SK-N-SH (cell line): ENCODE data around the gene ERC2. TPM values are rescaled to one million over a fixed set of nuclear protein-coding genes. Genes with fewer than 3 reads are reported as not detected.
"Not testable (repeated sequence)": the region's sequence is repeated elsewhere in the genome, so short reads cannot be mapped to it uniquely, and the experiment has no call there.

Experiments
- CTCF ChIA-PET: fragments of 300-600, 350-600 bp; formaldehyde crosslinking; extraction: SDS; loops from one replicate; lab custom pipeline; 2021; lab: Yijun Ruan, JAX
- POLR2A ChIA-PET: fragments of 350-600 bp; sonication (Branson Sonifier 250); formaldehyde crosslinking; extraction: SDS; loops from one replicate; lab custom pipeline; 2020; ENCODE audit warnings: antibody characterized with exemption, inconsistent platforms; lab: Yijun Ruan, JAX
- DNase-seq: peaks from one replicate; pipeline ENCODE4 v3.0.0; 2012
- H2AFZ ChIP-seq: fragments of 200-600 bp; sonication (generic); 2 replicates; pipeline ENCODE4 v1.8.1; 2016; ENCODE audit warnings: antibody characterized with exemption, mild to moderate bottlenecking, low read depth
- H3F3A ChIP-seq: fragments of 200-600 bp; sonication (generic); replicated peaks from 2 replicates; pipeline ENCODE3; 2016; ENCODE audit warnings: antibody characterized with exemption, mild to moderate bottlenecking; ENCODE audit not compliant: insufficient read depth
- H3K27ac ChIP-seq, 2 experiments: fragments of 200-500 bp in 1 of 2; fragments of 200-600 bp in 1 of 2; sonication (Bioruptor generic) in 1 of 2; sonication (generic), shearing (Covaris generic) in 1 of 2; 2 replicates each; pipeline versions ENCODE4 v1.5.1 to v1.6.1; 2014 to 2016; ENCODE audit warnings: low read depth in 2 of 2, inconsistent platforms in 1 of 2, low read length in 1 of 2, mild to moderate bottlenecking in 1 of 2, mixed read lengths in 1 of 2
- H3K27me3 ChIP-seq: fragments of 200-600 bp; sonication (generic), shearing (Covaris generic); 2 replicates; pipeline ENCODE4 v1.6.1; 2016; ENCODE audit warnings: mixed run types; ENCODE audit not compliant: insufficient read depth
- H3K36me3 ChIP-seq, 2 experiments: fragments of 200-500 bp in 1 of 2; fragments of 200-600 bp in 1 of 2; sonication (Bioruptor generic) in 1 of 2; sonication (generic) in 1 of 2; replicated peaks in 1 of 2; 2 replicates each; pipeline versions ENCODE3 to v1.5.1; 2014 to 2016; ENCODE audit warnings: low read length in 1 of 2, mild to moderate bottlenecking in 1 of 2; ENCODE audit not compliant: insufficient read depth in 2 of 2, control insufficient read depth in 1 of 2
- H3K4me1 ChIP-seq, 2 experiments: fragments of 200-500 bp in 1 of 2; fragments of 200-600 bp in 1 of 2; sonication (Bioruptor generic) in 1 of 2; sonication (generic), shearing (Covaris generic) in 1 of 2; 2 replicates each; pipeline versions ENCODE4 v1.5.1 to v1.6.1; 2014 to 2016; ENCODE audit warnings: low read depth in 1 of 2, low read length in 1 of 2, mixed run types in 1 of 2; ENCODE audit not compliant: insufficient read depth in 2 of 2, control insufficient read depth in 1 of 2
- H3K4me2 ChIP-seq: fragments of 200-600 bp; sonication (generic), shearing (Covaris generic); 2 replicates; pipeline ENCODE4 v1.6.1; 2017; ENCODE audit warnings: mixed run types
- H3K4me3 ChIP-seq, 2 experiments: fragments of 200-500 bp in 1 of 2; fragments of 200-600 bp in 1 of 2; sonication (Bioruptor generic) in 1 of 2; sonication (generic), shearing (Covaris generic) in 1 of 2; 2 replicates each; pipeline versions ENCODE4 v1.5.1 to v1.8.1; 2014 to 2016; ENCODE audit warnings: low read depth in 2 of 2, inconsistent platforms in 1 of 2, low read length in 1 of 2, mild to moderate bottlenecking in 1 of 2, mixed read lengths in 1 of 2, moderate library complexity in 1 of 2
- H3K79me2 ChIP-seq: fragments of 200-600 bp; sonication (generic); 2 replicates; pipeline ENCODE4 v1.8.1; 2017; ENCODE audit warnings: mild to moderate bottlenecking; ENCODE audit not compliant: insufficient read depth
- H3K9ac ChIP-seq: fragments of 200-600 bp; sonication (generic); 2 replicates; pipeline ENCODE4 v1.6.1; 2017; ENCODE audit warnings: mixed run types
- H3K9me2 ChIP-seq: fragments of 200-600 bp; sonication (generic); 2 replicates; pipeline ENCODE4 v1.6.1; 2017; ENCODE audit warnings: mixed run types
- H3K9me3 ChIP-seq: fragments of 200-600 bp; sonication (generic); 2 replicates; pipeline ENCODE4 v1.6.1; 2017; ENCODE audit warnings: mixed run types, mild to moderate bottlenecking, moderate library complexity
- H4K20me1 ChIP-seq: fragments of 200-600 bp; sonication (generic); 2 replicates; pipeline ENCODE4 v1.6.1; 2017; ENCODE audit warnings: mild to moderate bottlenecking, mixed run types; ENCODE audit not compliant: insufficient read depth
- ELF1 ChIP-seq: IDR thresholded peaks from 2 replicates; pipeline ENCODE4 v1.4.0; 2012
- EP300 ChIP-seq, 2 experiments: IDR thresholded peaks; 2 replicates each; pipeline versions ENCODE4 v1.4.0 to v1.6.1; 2012; ENCODE audit warnings: borderline replicate concordance in 1 of 2, low read depth in 1 of 2, low read length in 1 of 2
- FOXM1 ChIP-seq: IDR thresholded peaks from 2 replicates; pipeline ENCODE4 v1.4.0; 2012; ENCODE audit warnings: low read depth, mild to moderate bottlenecking
- GABPA ChIP-seq: IDR thresholded peaks from 2 replicates; pipeline ENCODE4 v1.4.0; 2012; ENCODE audit warnings: low read depth, mild to moderate bottlenecking
- JUND ChIP-seq: IDR thresholded peaks from 2 replicates; pipeline ENCODE4 v1.4.0; 2012
- POLR2AphosphoS5 ChIP-seq: IDR thresholded peaks from 2 replicates; pipeline ENCODE4 v1.6.1; 2012; ENCODE audit warnings: low read depth, low read length
- RAD21 ChIP-seq: IDR thresholded peaks from 2 replicates; pipeline ENCODE4 v1.6.1; 2012; ENCODE audit warnings: mild to moderate bottlenecking, low read length
- RCOR1 ChIP-seq: fragments of 150-350 bp; IDR thresholded peaks from 2 replicates; pipeline ENCODE4 v1.6.1; 2017; ENCODE audit warnings: antibody characterized with exemption, low read length
- RFX5 ChIP-seq: IDR thresholded peaks from 2 replicates; pipeline ENCODE4 v1.6.1; 2012; ENCODE audit warnings: mild to moderate bottlenecking, improper control_type of control experiment, low read length
- RXRA ChIP-seq: IDR thresholded peaks from 2 replicates; pipeline ENCODE4 v1.4.0; 2012; ENCODE audit warnings: low read depth, mild to moderate bottlenecking, borderline replicate concordance
- SIN3A ChIP-seq: IDR thresholded peaks from 2 replicates; pipeline ENCODE4 v1.6.1; 2012; ENCODE audit warnings: low read depth, mild to moderate bottlenecking, low read length, moderate library complexity, borderline replicate concordance
- SMC3 ChIP-seq: IDR thresholded peaks from 2 replicates; pipeline ENCODE4 v1.6.1; 2012; ENCODE audit warnings: low read depth, low read length, improper control_type of control experiment
- TAF1 ChIP-seq: IDR thresholded peaks from 2 replicates; pipeline ENCODE4 v1.6.1; 2012; ENCODE audit warnings: low read depth, mild to moderate bottlenecking, low read length, moderate library complexity, borderline replicate concordance
- YY1 ChIP-seq: IDR thresholded peaks from 2 replicates; pipeline ENCODE4 v1.4.0; 2012; ENCODE audit warnings: low read depth, mild to moderate bottlenecking
- WGBS: methylation state at CpG from one replicate; pipeline ENCODE4 v1.1.6; 2017; ENCODE audit warnings: low lambda C conversion rate; 5-methylcytosine and 5-hydroxymethylcytosine counted together
- polyA plus RNA-seq, 3 experiments: library from polyadenylated mRNA; depleted of rRNA; stranded (reverse); fragments of >200 nt; gene quantifications; 2 replicates each; pipeline ENCODE4 v1.2.3, GENCODE V29; 2012
- TF ChIP-seq, protein P1 (sequence below): fragments of 200-600 bp; sonication (generic); IDR thresholded peaks from 2 replicates; pipeline ENCODE4 v1.6.1; 2017; ENCODE audit warnings: antibody characterized with exemption, mild to moderate bottlenecking, moderate library complexity
- TF ChIP-seq, protein P2 (sequence below): fragments of 150-350 bp; IDR thresholded peaks from 2 replicates; pipeline ENCODE4 v1.6.1; 2016; ENCODE audit warnings: mild to moderate bottlenecking, low read depth, low read length
- TF ChIP-seq, protein P3 (sequence below): fragments of 150-350 bp; IDR thresholded peaks from 2 replicates; pipeline ENCODE4 v1.6.1; 2017; ENCODE audit warnings: antibody characterized with exemption, low read length, low read depth, borderline replicate concordance
- TF ChIP-seq, protein P4 (sequence below): IDR thresholded peaks from 2 replicates; pipeline ENCODE4 v1.4.0; 2012; ENCODE audit warnings: low read depth

ERC2 gene
- polyA plus RNA-seq, 1 of the 3 experiments (the other 2 are of a cell fraction): 1.6 TPM

GRCh38 chr3:55505102-55505501 lies 963.2 kb downstream of the ERC2 start:
- H3F3A ChIP-seq, H2AFZ ChIP-seq, H3K9me2 ChIP-seq, DNase-seq, H3K79me2 ChIP-seq, H3K36me3 ChIP-seq, H3K27me3 ChIP-seq, H3K4me1 ChIP-seq, H3K27ac ChIP-seq, POLR2A ChIA-PET, H3K4me2 ChIP-seq, H3K9me3 ChIP-seq, H3K9ac ChIP-seq, H3K4me3 ChIP-seq, H4K20me1 ChIP-seq: not testable (repeated sequence)
- CTCF ChIA-PET: interaction anchor here (0.7 to 1.2 kb wide), 3 partner anchors 11 to 19 kb away, joined by 3 to 4 read pairs (median 4); no protein-coding TSS in a partner anchor
- TF ChIP-seq, protein P1, sequence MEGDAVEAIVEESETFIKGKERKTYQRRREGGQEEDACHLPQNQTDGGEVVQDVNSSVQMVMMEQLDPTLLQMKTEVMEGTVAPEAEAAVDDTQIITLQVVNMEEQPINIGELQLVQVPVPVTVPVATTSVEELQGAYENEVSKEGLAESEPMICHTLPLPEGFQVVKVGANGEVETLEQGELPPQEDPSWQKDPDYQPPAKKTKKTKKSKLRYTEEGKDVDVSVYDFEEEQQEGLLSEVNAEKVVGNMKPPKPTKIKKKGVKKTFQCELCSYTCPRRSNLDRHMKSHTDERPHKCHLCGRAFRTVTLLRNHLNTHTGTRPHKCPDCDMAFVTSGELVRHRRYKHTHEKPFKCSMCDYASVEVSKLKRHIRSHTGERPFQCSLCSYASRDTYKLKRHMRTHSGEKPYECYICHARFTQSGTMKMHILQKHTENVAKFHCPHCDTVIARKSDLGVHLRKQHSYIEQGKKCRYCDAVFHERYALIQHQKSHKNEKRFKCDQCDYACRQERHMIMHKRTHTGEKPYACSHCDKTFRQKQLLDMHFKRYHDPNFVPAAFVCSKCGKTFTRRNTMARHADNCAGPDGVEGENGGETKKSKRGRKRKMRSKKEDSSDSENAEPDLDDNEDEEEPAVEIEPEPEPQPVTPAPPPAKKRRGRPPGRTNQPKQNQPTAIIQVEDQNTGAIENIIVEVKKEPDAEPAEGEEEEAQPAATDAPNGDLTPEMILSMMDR: peak; percentile 45
- peak; percentile 41 for TF ChIP-seq RAD21
- TF ChIP-seq SMC3: peak; percentile 28
- WGBS: 80% methylated on average over 6 of the region's 6 CpGs

DNA sequence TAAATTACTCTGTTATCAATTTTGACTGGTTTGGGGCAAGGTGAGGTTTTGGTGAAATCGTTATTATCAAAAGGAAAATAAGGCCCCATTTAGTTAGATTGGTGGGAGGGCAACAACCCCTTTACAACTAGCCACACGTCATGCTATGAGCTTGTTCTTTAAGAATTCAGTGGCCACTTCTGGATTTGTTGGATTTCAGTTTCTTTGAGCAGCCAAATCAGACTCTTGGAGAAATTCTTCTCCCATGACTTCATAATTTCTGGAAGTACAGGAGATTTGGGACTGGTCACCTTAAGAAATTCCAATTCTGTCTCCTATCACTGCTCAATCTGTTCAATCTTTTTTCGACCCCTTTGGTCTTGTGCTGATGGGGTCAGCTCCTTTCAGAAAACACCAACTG lies 966.4 kb downstream of the ERC2 start:
- no peaks in the 10 kb centered on the region for H3F3A ChIP-seq
- H3K9me2 ChIP-seq: no peaks in the 10 kb centered on the region
- no peak for DNase-seq
- H3K4me1 ChIP-seq: no peaks in the 10 kb centered on the region
- H3K27me3 ChIP-seq: no peaks in the 10 kb centered on the region
- no peak overlapping the region for H2AFZ ChIP-seq
- H3K9ac ChIP-seq: no peak overlapping the region
- H3K4me3 ChIP-seq: no peak overlapping the region
- H4K20me1 ChIP-seq: no peaks in the 10 kb centered on the region
- TF ChIP-seq RAD21: no peak
- TF ChIP-seq ELF1: no peak
- TF ChIP-seq POLR2AphosphoS5: no peak
- TF ChIP-seq, protein P2, sequence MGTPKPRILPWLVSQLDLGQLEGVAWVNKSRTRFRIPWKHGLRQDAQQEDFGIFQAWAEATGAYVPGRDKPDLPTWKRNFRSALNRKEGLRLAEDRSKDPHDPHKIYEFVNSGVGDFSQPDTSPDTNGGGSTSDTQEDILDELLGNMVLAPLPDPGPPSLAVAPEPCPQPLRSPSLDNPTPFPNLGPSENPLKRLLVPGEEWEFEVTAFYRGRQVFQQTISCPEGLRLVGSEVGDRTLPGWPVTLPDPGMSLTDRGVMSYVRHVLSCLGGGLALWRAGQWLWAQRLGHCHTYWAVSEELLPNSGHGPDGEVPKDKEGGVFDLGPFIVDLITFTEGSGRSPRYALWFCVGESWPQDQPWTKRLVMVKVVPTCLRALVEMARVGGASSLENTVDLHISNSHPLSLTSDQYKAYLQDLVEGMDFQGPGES: no peak
- TF ChIP-seq RCOR1: no peak
- TF ChIP-seq EP300 (IDR thresholded peaks at IDR 0.05; ENCODE audit: borderline replicate concordance in 1 of 2, low read depth in 1 of 2, low read length in 1 of 2): no peak
- TF ChIP-seq, protein P3, sequence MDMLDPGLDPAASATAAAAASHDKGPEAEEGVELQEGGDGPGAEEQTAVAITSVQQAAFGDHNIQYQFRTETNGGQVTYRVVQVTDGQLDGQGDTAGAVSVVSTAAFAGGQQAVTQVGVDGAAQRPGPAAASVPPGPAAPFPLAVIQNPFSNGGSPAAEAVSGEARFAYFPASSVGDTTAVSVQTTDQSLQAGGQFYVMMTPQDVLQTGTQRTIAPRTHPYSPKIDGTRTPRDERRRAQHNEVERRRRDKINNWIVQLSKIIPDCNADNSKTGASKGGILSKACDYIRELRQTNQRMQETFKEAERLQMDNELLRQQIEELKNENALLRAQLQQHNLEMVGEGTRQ: no peak
- no peak for TF ChIP-seq TAF1
- TF ChIP-seq SIN3A: no peak
- no peak for TF ChIP-seq YY1
- TF ChIP-seq JUND: no peak
- no peak for TF ChIP-seq SMC3
- TF ChIP-seq, protein P4, sequence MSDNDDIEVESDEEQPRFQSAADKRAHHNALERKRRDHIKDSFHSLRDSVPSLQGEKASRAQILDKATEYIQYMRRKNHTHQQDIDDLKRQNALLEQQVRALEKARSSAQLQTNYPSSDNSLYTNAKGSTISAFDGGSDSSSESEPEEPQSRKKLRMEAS: no peak
- no peak for TF ChIP-seq FOXM1
- no peak for TF ChIP-seq RXRA
- no peak for TF ChIP-seq GABPA
- TF ChIP-seq RFX5: no peak
- no peaks in the 10 kb centered on the region for H3K9me3 ChIP-seq
- ChIA-PET CTCF (interaction anchor here (1.2 kb wide), 1 partner anchor 16 kb away, joined by 3 read pairs; no protein-coding TSS in a partner anchor), POLR2A (no interaction called here)
- H3K79me2 ChIP-seq: no peaks in the 10 kb centered on the region
- no peak overlapping the region for H3K4me2 ChIP-seq
- no peak overlapping the region for H3K27ac ChIP-seq
- H3K36me3 ChIP-seq: no peaks in the 10 kb centered on the region
- WGBS: 74% methylated on average over 3 of the region's 3 CpGs
